HCT116 (cell line): ENCODE measurements around the gene PFDN5.

Experiments used
- CTCF ChIP-seq, 3 experiments: fragments of 200-600 bp in 1 of 3; sonication (generic) in 1 of 3; IDR thresholded peaks in 2 of 3; conservative IDR thresholded peaks in 1 of 3; 2 replicates each; pipeline ENCODE4 v1.5.1; 2012 to 2017; ENCODE audit warnings: low read depth in 2 of 3, low read length in 2 of 3, antibody characterized with exemption in 1 of 3, borderline replicate concordance in 1 of 3, control low read depth in 1 of 3, mild to moderate bottlenecking in 1 of 3, mixed read lengths in 1 of 3, mixed run types in 1 of 3, moderate library complexity in 1 of 3; ENCODE audit not compliant: insufficient read depth in 1 of 3
- EZH2phosphoT487 ChIP-seq: fragments of 200-600 bp; IDR thresholded peaks from 2 replicates; pipeline ENCODE4 v1.6.1; 2018; ENCODE audit warnings: antibody characterized with exemption, borderline replicate concordance
- JUND ChIP-seq: IDR thresholded peaks from 2 replicates; pipeline ENCODE4 v1.6.1; 2012
- TCF7L2 ChIP-seq: IDR thresholded peaks from 2 replicates; pipeline ENCODE4 v1.7.0; 2011; ENCODE audit warnings: borderline replicate concordance, inconsistent platforms; ENCODE audit not compliant: insufficient read depth, insufficient read length; ENCODE audit errors: extremely low read depth

GRCh38 chr12:53298164-53298563 lies 2.8 kb downstream of the PFDN5 start:
- TF ChIP-seq TCF7L2 (no peak), CTCF (IDR thresholded peaks at IDR 0.05 in 2 of 3, conservative IDR thresholded peaks at IDR 0.05 in 1 of 3; ENCODE audit: borderline replicate concordance in 1 of 3, insufficient read depth in 1 of 3, low read depth in 2 of 3, low read length in 2 of 3) (no peak), EZH2phosphoT487 (no peak), JUND (no peak)
